ENCODE measurements around the gene DPPA2.

DNA sequence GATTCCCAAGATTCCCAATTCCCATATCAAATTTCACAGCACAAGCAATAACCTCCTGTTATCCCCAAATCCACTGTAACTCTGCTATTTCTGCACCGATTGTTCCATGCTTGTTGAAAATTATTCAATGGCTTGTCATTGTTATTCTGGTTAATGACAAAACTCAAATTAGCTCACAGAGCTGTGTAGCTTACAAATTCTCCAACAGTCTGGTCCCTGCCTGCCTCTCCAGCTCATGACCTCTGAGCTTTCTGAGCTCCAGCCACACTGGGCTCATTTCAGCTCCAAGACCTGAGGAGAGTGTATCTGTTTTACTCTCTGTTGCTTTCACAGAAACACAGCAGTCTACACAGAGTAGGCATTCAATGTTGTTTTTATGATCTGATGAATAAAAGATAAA, 3.3 kb downstream of the DPPA2 start:
- TF ChIP-seq EZH2 (IDR thresholded peaks at IDR 0.05): no peak
- no peak for TF ChIP-seq POLR2AphosphoS5 (IDR thresholded peaks at IDR 0.05; ENCODE audit: borderline replicate concordance, low read depth, low read length)
